KMS-11 (cell line): Measurements from ENCODE around the gene CD80.

Source experiments
- H2AFZ ChIP-seq: fragments of 200-600 bp; sonication (generic); 2 replicates; pipeline ENCODE4 v1.6.1; 2016; ENCODE audit warnings: antibody characterized with exemption, mixed run types, low read depth
- H3K27ac ChIP-seq: fragments of 200-600 bp; sonication (generic); 2 replicates; pipeline ENCODE4 v1.6.1; 2016; ENCODE audit warnings: mild to moderate bottlenecking, mixed run types
- H3K27me3 ChIP-seq: fragments of 200-600 bp; sonication (generic); 2 replicates; pipeline ENCODE4 v1.6.1; 2017; ENCODE audit warnings: mild to moderate bottlenecking, low read depth, mixed run types, moderate library complexity; ENCODE audit not compliant: insufficient read depth
- H3K36me3 ChIP-seq: fragments of 200-600 bp; sonication (generic); 2 replicates; pipeline ENCODE4 v1.6.1; 2017; ENCODE audit warnings: mild to moderate bottlenecking, mixed run types; ENCODE audit not compliant: insufficient read depth
- H3K4me1 ChIP-seq: fragments of 200-600 bp; sonication (generic); 2 replicates; pipeline ENCODE4 v1.6.1; 2016; ENCODE audit warnings: mild to moderate bottlenecking, low read depth, mixed run types; ENCODE audit not compliant: poor library complexity, severe bottlenecking
- H3K4me2 ChIP-seq: fragments of 200-600 bp; sonication (generic); 2 replicates; pipeline ENCODE4 v1.7.0; 2016; ENCODE audit warnings: mild to moderate bottlenecking, mixed run types
- H3K4me3 ChIP-seq: fragments of 200-600 bp; sonication (generic); IDR thresholded peaks from 2 replicates; pipeline ENCODE4 v1.6.1; 2017; ENCODE audit warnings: low read depth, low read length, mixed read lengths; ENCODE audit not compliant: insufficient read depth
- H3K79me2 ChIP-seq: fragments of 200-600 bp; sonication (generic); 2 replicates; pipeline ENCODE4 v1.6.1; 2016; ENCODE audit warnings: low read depth, mixed run types; ENCODE audit not compliant: insufficient read depth
- H3K9ac ChIP-seq: fragments of 200-600 bp; sonication (generic); 2 replicates; pipeline ENCODE4 v1.6.1; 2016; ENCODE audit warnings: mild to moderate bottlenecking, mixed run types
- H4K20me1 ChIP-seq: fragments of 200-600 bp; sonication (generic); 2 replicates; pipeline ENCODE4 v1.6.1; 2016; ENCODE audit warnings: mild to moderate bottlenecking, mixed run types; ENCODE audit not compliant: insufficient read depth
- TF ChIP-seq, protein P1 (sequence below): fragments of 200-600 bp; sonication (generic); conservative IDR thresholded peaks from 2 replicates; pipeline ENCODE4 v1.6.1; 2017; ENCODE audit warnings: low read depth, mild to moderate bottlenecking, antibody characterized with exemption, low read length, moderate library complexity, mixed read lengths

The CD80 gene

DNA sequence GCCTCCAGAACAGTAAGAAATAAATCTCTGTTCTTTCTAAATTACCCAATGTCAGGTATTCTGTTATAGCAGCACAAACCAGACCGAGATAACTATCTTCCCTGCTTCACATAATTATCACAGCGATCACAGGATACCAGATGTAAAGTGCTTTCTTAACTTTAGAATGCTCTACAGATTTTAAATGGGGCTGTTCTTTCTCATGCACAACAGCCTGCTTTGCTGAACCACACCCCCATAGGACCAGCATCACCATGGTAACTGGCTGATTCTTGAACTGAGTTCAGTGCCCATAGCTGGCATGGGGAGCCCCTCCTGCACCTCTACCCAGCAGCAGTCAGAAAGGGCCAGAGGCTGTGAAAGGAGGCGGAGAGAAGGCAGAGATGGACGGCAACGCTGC is 7.8 kb downstream of the CD80 start:
- no peak overlapping the region for H2AFZ ChIP-seq
- no peak overlapping the region for H3K4me3 ChIP-seq
- no peak overlapping the region for H3K27ac ChIP-seq
- H4K20me1 ChIP-seq, result no peaks in the 10 kb centered on the region
- H3K27me3 ChIP-seq, result no peaks in the 10 kb centered on the region
- no peaks in the 10 kb centered on the region for H3K4me1 ChIP-seq
- H3K36me3 ChIP-seq, result no peaks in the 10 kb centered on the region
- no peak overlapping the region for H3K4me2 ChIP-seq
- H3K9ac ChIP-seq, result no peak overlapping the region
- TF ChIP-seq, protein P1, sequence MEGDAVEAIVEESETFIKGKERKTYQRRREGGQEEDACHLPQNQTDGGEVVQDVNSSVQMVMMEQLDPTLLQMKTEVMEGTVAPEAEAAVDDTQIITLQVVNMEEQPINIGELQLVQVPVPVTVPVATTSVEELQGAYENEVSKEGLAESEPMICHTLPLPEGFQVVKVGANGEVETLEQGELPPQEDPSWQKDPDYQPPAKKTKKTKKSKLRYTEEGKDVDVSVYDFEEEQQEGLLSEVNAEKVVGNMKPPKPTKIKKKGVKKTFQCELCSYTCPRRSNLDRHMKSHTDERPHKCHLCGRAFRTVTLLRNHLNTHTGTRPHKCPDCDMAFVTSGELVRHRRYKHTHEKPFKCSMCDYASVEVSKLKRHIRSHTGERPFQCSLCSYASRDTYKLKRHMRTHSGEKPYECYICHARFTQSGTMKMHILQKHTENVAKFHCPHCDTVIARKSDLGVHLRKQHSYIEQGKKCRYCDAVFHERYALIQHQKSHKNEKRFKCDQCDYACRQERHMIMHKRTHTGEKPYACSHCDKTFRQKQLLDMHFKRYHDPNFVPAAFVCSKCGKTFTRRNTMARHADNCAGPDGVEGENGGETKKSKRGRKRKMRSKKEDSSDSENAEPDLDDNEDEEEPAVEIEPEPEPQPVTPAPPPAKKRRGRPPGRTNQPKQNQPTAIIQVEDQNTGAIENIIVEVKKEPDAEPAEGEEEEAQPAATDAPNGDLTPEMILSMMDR, result no peak
- no peaks in the 10 kb centered on the region for H3K79me2 ChIP-seq

GRCh38 chr3:119550192-119550910 is 9.1 kb downstream of the CD80 start:
- no peaks in the 10 kb centered on the region for H3K36me3 ChIP-seq
- H3K27ac ChIP-seq, result no peak overlapping the region
- no peak overlapping the region for H3K9ac ChIP-seq
- H4K20me1 ChIP-seq, result no peaks in the 10 kb centered on the region
- H3K4me1 ChIP-seq, result no peaks in the 10 kb centered on the region
- no peak overlapping the region for H3K4me3 ChIP-seq
- no peaks in the 10 kb centered on the region for H3K27me3 ChIP-seq
- no peak overlapping the region for H3K4me2 ChIP-seq
- H2AFZ ChIP-seq, result no peak overlapping the region
- TF ChIP-seq, protein P1, result no peak
- H3K79me2 ChIP-seq, result no peaks in the 10 kb centered on the region

- TF ChIP-seq, protein P1, result no peak
- no peaks in the 10 kb centered on the region for H3K27me3 ChIP-seq
- H4K20me1 ChIP-seq, result no peaks in the 10 kb centered on the region
- no peaks in the 10 kb centered on the region for H3K79me2 ChIP-seq
- no peak overlapping the region for H2AFZ ChIP-seq
- H3K4me3 ChIP-seq, result no peak overlapping the region
- no peaks in the 10 kb centered on the region for H3K4me1 ChIP-seq
- H3K27ac ChIP-seq, result no peak overlapping the region
- H3K36me3 ChIP-seq, result no peaks in the 10 kb centered on the region
- no peak overlapping the region for H3K9ac ChIP-seq
- no peak overlapping the region for H3K4me2 ChIP-seq
Measured at GRCh38 chr3:119548341-119548740, 11.1 kb downstream of the CD80 start.

GRCh38 chr3:119547227-119547626 is 12.2 kb downstream of the CD80 start:
- H3K79me2 ChIP-seq, result no peaks in the 10 kb centered on the region
- H4K20me1 ChIP-seq, result no peaks in the 10 kb centered on the region
- H3K4me3 ChIP-seq, result no peak overlapping the region
- H3K27ac ChIP-seq, result no peak overlapping the region
- H3K9ac ChIP-seq, result no peak overlapping the region
- TF ChIP-seq, protein P1, result no peak
- H3K27me3 ChIP-seq, result no peaks in the 10 kb centered on the region
- H2AFZ ChIP-seq, result no peak overlapping the region
- no peaks in the 10 kb centered on the region for H3K4me1 ChIP-seq
- no peak overlapping the region for H3K4me2 ChIP-seq
- no peaks in the 10 kb centered on the region for H3K36me3 ChIP-seq
